SK-N-MC (cell line): ENCODE results near the gene ATP5F1D.

Experiments used
- EZH2 ChIP-seq: fragments of 200-600 bp; sonication (generic); IDR thresholded peaks from one replicate; pipeline ENCODE4 v1.6.1; 2017; ENCODE audit warnings: antibody characterized with exemption
- POLR2AphosphoS5 ChIP-seq: IDR thresholded peaks from 2 replicates; pipeline ENCODE4 v1.6.1; 2012; ENCODE audit warnings: mild to moderate bottlenecking, low read depth, low read length, borderline replicate concordance

- TF ChIP-seq POLR2AphosphoS5: no peak
- TF ChIP-seq EZH2: no peak
These were observed 21.6 kb upstream of the ATP5F1D start for GRCh38 chr19:1219786-1220476.
